Stimulated activated CD8-positive, alpha-beta memory T cell treated with anti-CD3 and anti-CD28 coated beads, Interleukin-12 subunit alpha, Interleukin-12 subunit beta, amount 100 ng/mL, for 1 hour (primary cell): ENCODE results near the gene FAM221A.
"Not testable (repeated sequence)": the region's sequence is repeated elsewhere in the genome, so short reads cannot be mapped to it uniquely, and the experiment has no call there.

Experiments used
- DNase-seq: peaks from one replicate; pipeline ENCODE4 v3.0.0-alpha.2; 2020; ENCODE audit warnings: low read depth

The FAM221A gene

GRCh38 chr7:23700046-23700445 lies 20.0 kb downstream of the FAM221A start:
- DNase-seq = no peak

GRCh38 chr7:23709081-23709750 lies 29.2 kb downstream of the FAM221A start:
- DNase-seq = no peak

DNA sequence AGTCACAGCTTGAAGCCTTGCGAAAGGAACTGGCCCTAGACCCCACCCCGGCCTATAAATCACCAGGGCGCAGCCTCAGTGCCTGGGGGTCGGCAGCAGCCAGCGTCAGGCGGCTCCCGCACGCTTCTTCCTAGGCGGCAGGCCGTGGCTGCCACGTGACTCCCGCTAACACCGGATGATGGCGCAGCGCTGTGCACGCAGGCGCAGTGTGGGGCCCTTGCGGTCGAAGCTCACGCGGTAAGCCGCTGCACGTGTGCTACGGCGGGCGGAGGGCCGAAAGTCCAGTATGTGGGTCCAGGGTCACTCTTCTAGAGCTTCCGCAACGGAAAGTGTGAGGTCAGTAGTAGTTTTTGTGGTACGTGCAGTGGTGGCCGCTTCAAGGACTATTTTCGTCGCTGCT lies 30.0 kb downstream of the FAM221A start, which contains the start of gene STK31:
STK31 (plus strand) TSS at position 220 of the 400 bp plus-strand sequence; CDS start at position 287, 67 bp downstream.
- DNase-seq = no peak

GRCh38 chr7:23712368-23713284 lies 32.6 kb downstream of the FAM221A start:
- DNase-seq = no peak

- no peak for DNase-seq
These were observed 33.5 kb downstream of the FAM221A start for GRCh38 chr7:23713285-23714149.

DNA sequence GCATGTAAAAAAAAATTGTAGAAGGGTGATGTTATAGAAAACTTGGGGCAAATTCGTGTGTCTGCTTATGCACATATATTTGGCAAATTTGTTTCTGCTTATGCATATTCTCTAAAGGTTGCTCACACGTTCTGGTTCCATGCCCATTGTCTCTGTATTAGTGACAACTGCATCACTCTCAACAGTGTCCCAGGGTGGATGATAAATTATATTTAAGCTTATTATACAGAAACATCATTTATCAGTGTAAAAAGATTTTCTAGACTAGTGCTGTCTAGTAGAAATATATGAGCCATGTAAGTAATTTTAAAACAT lies 34.1 kb downstream of the FAM221A start:
- DNase-seq = no peak

GRCh38 chr7:23714579-23714978 lies 34.6 kb downstream of the FAM221A start:
- no peak for DNase-seq

GRCh38 chr7:23715099-23715498 lies 35.1 kb downstream of the FAM221A start:
- no peak for DNase-seq

DNA sequence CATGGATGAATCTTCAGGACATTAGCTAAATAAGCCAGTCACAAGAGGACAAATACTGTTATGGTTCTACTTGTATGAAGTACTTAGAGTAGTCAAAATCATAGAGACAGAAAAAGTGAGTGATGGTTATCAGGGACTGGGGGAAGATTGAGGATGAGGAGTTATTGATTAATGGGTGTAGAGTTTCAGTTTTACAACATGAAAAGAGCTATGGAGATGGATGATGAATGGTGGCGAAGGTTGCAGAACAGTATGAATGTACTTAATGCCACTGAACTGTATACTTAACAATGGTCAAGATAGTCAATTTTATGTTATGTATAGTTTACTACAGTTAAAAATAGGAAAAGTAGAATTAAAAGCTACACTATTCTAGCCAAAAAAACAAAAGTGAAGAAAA lies 37.8 kb downstream of the FAM221A start:
- no peak for DNase-seq

DNA sequence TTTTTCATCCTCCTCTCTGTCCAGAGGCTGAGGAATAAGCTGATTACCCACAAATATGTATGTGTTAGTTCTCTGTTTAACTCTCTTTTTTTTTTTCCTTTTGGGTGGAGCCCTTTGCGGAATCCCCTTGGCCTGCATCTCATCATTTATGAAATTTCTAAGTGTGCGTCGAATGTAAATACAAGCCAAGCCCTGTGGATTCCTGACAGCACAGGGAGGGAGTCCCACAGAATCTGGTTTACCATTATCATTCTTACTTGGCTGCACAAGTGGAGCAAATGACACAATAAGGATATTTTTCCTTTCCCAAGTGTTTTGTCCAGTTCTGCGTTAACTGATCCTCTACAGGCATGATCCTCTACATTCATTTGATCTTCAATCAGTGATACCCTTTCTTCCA lies 41.5 kb downstream of the FAM221A start:
- DNase-seq = no peak

DNA sequence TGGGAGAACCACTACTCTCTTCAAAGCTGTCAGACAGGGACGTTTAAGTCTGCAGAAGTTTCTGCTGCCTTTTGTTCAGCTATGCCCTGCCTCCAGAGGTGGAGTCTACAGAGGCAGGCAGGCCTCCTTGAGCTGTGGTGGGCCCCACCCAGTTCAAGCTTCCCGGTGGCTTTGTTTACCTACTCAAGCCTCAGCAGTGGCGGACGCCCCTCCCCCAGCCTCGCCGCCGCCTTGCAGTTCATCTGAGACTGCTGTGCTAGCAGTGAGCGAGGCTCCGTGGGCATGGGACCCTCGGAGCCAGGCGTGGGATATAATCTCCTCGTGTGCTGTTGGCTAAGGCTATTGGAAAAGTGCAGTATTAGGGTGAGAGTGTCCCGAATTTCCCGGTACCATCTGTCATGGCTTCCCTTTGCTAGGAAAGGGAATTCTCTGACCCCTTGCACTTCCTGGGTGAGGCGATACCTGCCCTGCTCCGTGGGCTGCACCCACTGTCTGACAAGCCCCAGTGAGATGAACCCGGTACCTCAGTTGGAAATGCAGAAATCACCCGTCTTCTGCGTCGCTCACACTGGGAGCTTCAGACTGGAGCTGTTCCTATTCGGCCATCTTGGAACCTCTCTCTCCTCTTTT lies 42.7 kb downstream of the FAM221A start:
- not testable (repeated sequence) for DNase-seq

DNA sequence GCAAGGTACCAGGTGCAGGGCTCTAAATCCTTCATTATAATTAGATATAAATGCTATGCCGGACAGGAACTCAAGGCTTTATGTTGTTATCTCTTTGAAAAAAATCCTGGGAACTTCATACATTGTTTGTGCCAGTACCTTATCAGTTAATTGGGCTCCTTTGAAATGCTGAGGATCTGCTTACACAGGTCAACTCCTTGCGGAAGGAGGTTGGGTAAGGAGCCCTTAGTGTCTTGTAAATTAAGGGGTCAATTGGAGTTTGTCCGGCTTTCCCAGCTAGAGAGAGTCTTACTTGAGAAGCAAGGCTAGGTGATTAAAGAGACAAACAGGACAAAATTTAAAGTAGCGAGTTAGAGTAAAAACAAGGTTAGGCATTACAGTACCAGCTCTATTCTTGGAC lies 44.1 kb downstream of the FAM221A start:
- not testable (repeated sequence) for DNase-seq

DNA sequence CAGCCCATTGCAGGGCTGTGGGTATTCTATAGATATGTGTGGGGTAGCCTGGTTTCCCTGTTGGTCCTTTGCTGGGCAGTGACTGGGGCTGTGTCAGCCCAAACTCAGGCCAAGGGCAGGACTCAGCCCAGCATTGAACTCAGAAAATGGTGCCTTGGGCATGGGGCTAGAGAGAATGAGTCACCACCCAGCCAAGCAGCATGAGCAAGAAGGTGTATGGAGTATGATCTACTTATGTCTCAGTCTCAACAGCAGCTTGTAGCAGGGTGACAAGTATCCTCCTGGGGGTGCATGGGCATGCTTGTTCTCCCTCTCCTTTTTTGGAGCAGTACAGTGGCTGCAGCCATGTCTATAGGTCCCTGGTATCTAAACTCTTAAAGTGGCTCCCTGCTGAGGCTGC lies 62.1 kb downstream of the FAM221A start:
- DNase-seq = no peak

DNA sequence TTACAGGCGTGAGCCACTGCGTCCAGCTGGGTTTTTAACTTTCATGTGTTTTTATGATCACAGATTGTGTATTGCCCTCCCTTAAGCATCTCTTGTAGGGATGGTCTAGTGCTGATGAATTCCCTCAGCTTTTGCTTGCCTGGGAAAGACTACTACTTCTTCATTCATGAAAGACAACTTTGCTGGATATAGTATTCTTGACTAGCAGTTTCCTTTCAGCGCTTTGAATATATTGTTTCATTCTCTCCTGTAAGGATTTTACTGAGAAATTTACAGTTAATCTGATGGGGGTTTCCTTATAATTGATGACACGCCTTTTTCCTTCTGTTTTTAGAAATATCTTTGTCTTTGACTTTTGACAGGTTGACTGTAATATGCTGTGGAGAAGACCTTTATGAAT lies 63.2 kb downstream of the FAM221A start:
- DNase-seq = no peak

GRCh38 chr7:23746629-23747028 lies 66.6 kb downstream of the FAM221A start:
- DNase-seq = no peak

- no peak for DNase-seq
These were observed 71.9 kb downstream of the FAM221A start for GRCh38 chr7:23751852-23752251.
